Lung (tissue), 12 donors: ENCODE results near the gene PHLPP1. TPM values are rescaled to one million over a fixed set of nuclear protein-coding genes. Genes with fewer than 3 reads are reported as not detected.

Experiments
- ATAC-seq: fragments of 200-7000 bp; cut with Tn5 transposase; one replicate; pipeline ENCODE4 v1.9.1; 2020; ENCODE audit warnings: moderate number of reproducible peaks; ENCODE audit not compliant: insufficient read depth, low FRiP score
- DNase-seq, 3 donors: peaks; one replicate each; pipeline ENCODE4 v3.0.0-alpha.2; 2013 to 2017
- H3K27ac ChIP-seq, 2 donors: one replicate each; pipeline ENCODE4 v1.5.1; 2013; ENCODE audit warnings: mild to moderate bottlenecking in 2 of 2, moderate library complexity in 2 of 2, control low read depth in 1 of 2, inconsistent platforms in 1 of 2, low read depth in 1 of 2, low read length in 1 of 2
- H3K27me3 ChIP-seq, 3 donors: one replicate each; pipeline ENCODE4 v1.5.1; 2013; ENCODE audit warnings: low read length in 2 of 3; ENCODE audit not compliant: control insufficient read depth in 3 of 3, insufficient read depth in 3 of 3
- H3K36me3 ChIP-seq, 4 donors: one replicate each; pipeline ENCODE4 v1.5.1; 2013; ENCODE audit warnings: low read length in 4 of 4, mild to moderate bottlenecking in 1 of 4, moderate library complexity in 1 of 4; ENCODE audit not compliant: control insufficient read depth in 4 of 4, insufficient read depth in 4 of 4
- H3K4me1 ChIP-seq, 5 donors: one replicate each; pipeline ENCODE4 v1.5.1; 2013; ENCODE audit warnings: low read length in 5 of 5, mild to moderate bottlenecking in 2 of 5, moderate library complexity in 1 of 5; ENCODE audit not compliant: control insufficient read depth in 5 of 5, insufficient read depth in 5 of 5
- H3K4me3 ChIP-seq: one replicate; pipeline ENCODE4 v1.5.1; 2013; ENCODE audit warnings: mild to moderate bottlenecking, control low read depth, moderate library complexity
- H3K9ac ChIP-seq, 2 donors: one replicate each; pipeline ENCODE4 v1.5.1; 2013; ENCODE audit warnings: low read length in 2 of 2, control low read depth in 1 of 2; ENCODE audit not compliant: insufficient read depth in 1 of 2
- H3K9me3 ChIP-seq, 4 donors: one replicate each; pipeline ENCODE4 v1.5.1; 2013; ENCODE audit warnings: low read length in 3 of 4, mild to moderate bottlenecking in 1 of 4, moderate library complexity in 1 of 4; ENCODE audit not compliant: control insufficient read depth in 4 of 4, insufficient read depth in 3 of 4
- CTCF ChIP-seq: IDR thresholded peaks from 2 replicates; pipeline ENCODE4 v1.5.1; 2012; ENCODE audit warnings: mild to moderate bottlenecking; ENCODE audit errors: control extremely low read depth, extremely low read depth
- WGBS, 2 donors: extraction: QIAGEN DNeasy Blood & Tissue Kit; methylation state at CpG; one replicate each; pipeline ENCODE4 v1.1.7; 2013; 5-methylcytosine and 5-hydroxymethylcytosine counted together
- polyA plus RNA-seq, 2 donors: library from polyadenylated mRNA; stranded (reverse); fragments of 200-250 nt; gene quantifications; one replicate each; pipeline ENCODE4 v1.2.1, GENCODE V29; 2013
- total RNA-seq, 2 donors: library from RNA; depleted of rRNA in 1 of 2; stranded (reverse); fragments of >200 nt in 1 of 2; gene quantifications; one replicate each; pipeline ENCODE4 v1.2.1, GENCODE V29; 2014 to 2021
- donor health status: control.
- donor health status: control.
- donor health status: Bipolar disorder and iron deficiency.
- donor health status: healthy.
- donor health status: DM: yes; HTN: yes; CAD: no.

Gene PHLPP1
- total and polyA plus RNA-seq, 4 donors: 2.3 to 29.2 (median 7.9) TPM

- ATAC-seq: no peak
- no peaks in the 10 kb centered on the region for H3K9me3 ChIP-seq
- H3K9ac ChIP-seq: no peak overlapping the region
- H3K4me1 ChIP-seq: peaks cover 0 to 13% (median 4%) of the 10 kb centered on the region in 5 donors
- H3K27ac ChIP-seq: no peak overlapping the region
- H3K36me3 ChIP-seq: no peaks in the 10 kb centered on the region
- H3K27me3 ChIP-seq: no peaks in the 10 kb centered on the region
- no peak overlapping the region for H3K4me3 ChIP-seq
- no peak for DNase-seq
- no peak for TF ChIP-seq CTCF
- 90% methylated on average over 2 of the region's 2 CpGs for WGBS, 2 donors
Measured at GRCh38 chr18:62755946-62756345, 40.6 kb downstream of the PHLPP1 start.

- H3K9me3 ChIP-seq: no peaks in the 10 kb centered on the region
- 69 to 75% methylated on average over 6 of the region's 6 CpGs for WGBS, 2 donors
- H3K4me1 ChIP-seq: peaks cover 0 to 4% (median 0%) of the 10 kb centered on the region in 5 donors
- no peak overlapping the region for H3K9ac ChIP-seq
- no peaks in the 10 kb centered on the region for H3K27me3 ChIP-seq
- DNase-seq (peak in 1 of 3 donors; percentile 49), ATAC-seq (no peak)
- H3K36me3 ChIP-seq: no peaks in the 10 kb centered on the region
- TF ChIP-seq CTCF: no peak
- no peak overlapping the region for H3K4me3 ChIP-seq
- H3K27ac ChIP-seq: no peak overlapping the region
Measured at GRCh38 chr18:62757399-62758010, 42.2 kb downstream of the PHLPP1 start.

GRCh38 chr18:62758591-62758990 is 43.2 kb downstream of the PHLPP1 start:
- ATAC-seq (no peak), DNase-seq (no peak)
- 50 to 62% methylated on average over 3 of the region's 3 CpGs for WGBS, 2 donors
- Histone ChIP-seq H3K9ac (peak overlapping the region in 1 of 2 donors; percentile 5), H3K36me3 (no peaks in the 10 kb centered on the region), H3K4me3 (no peak overlapping the region), H3K27ac (no peak overlapping the region), H3K9me3 (no peaks in the 10 kb centered on the region), H3K4me1 (peaks cover 0 to 2% (median 0%) of the 10 kb centered on the region in 5 donors), H3K27me3 (no peaks in the 10 kb centered on the region)
- no peak for TF ChIP-seq CTCF
